ENCODE measurements around the gene CTDSPL.
A peak's percentile ranks its signal among the peaks of the same experiment; 100 is the strongest.

The CTDSPL gene

GRCh38 chr3:37826933-37827332 lies 34.7 kb upstream of the CTDSPL start:
- no peak for TF ChIP-seq CTCF (IDR thresholded peaks at IDR 0.05; ENCODE audit: control insufficient read depth, extremely low read depth, insufficient read depth)
- DNase-seq (ENCODE audit: low read depth) = no peak
- H3K4me3 ChIP-seq (ENCODE audit: low read depth, low read length) = no peak overlapping the region

- TF ChIP-seq CTCF (IDR thresholded peaks at IDR 0.05; ENCODE audit: control insufficient read depth, extremely low read depth, insufficient read depth) = no peak
- no peak for DNase-seq (ENCODE audit: low read depth)
- H3K4me3 ChIP-seq (ENCODE audit: low read depth, low read length) = no peak overlapping the region
Observed at GRCh38 chr3:37832480-37832879, 29.2 kb upstream of the CTDSPL start.

GRCh38 chr3:37833302-37834186 lies 28.1 kb upstream of the CTDSPL start:
- H3K4me3 ChIP-seq (ENCODE audit: low read depth, low read length) = no peak overlapping the region
- no peak for DNase-seq (ENCODE audit: low read depth)
- TF ChIP-seq CTCF (IDR thresholded peaks at IDR 0.05; ENCODE audit: control insufficient read depth, extremely low read depth, insufficient read depth) = peak; percentile 28; the same call in 1 of the 2 replicates

GRCh38 chr3:37836589-37836988 lies 25.1 kb upstream of the CTDSPL start:
- no peak overlapping the region for H3K4me3 ChIP-seq (ENCODE audit: low read depth, low read length)
- TF ChIP-seq CTCF (IDR thresholded peaks at IDR 0.05; ENCODE audit: control insufficient read depth, extremely low read depth, insufficient read depth) = no peak
- no peak for DNase-seq (ENCODE audit: low read depth)

GRCh38 chr3:37847689-37848088 lies 14.0 kb upstream of the CTDSPL start:
- H3K4me3 ChIP-seq (ENCODE audit: low read depth, low read length) = no peak overlapping the region
- no peak for TF ChIP-seq CTCF (IDR thresholded peaks at IDR 0.05; ENCODE audit: control insufficient read depth, extremely low read depth, insufficient read depth)
- no peak for DNase-seq (ENCODE audit: low read depth)

GRCh38 chr3:37849146-37849923 lies 12.3 kb upstream of the CTDSPL start:
- no peak overlapping the region for H3K4me3 ChIP-seq (ENCODE audit: low read depth, low read length)
- no peak for TF ChIP-seq CTCF (IDR thresholded peaks at IDR 0.05; ENCODE audit: control insufficient read depth, extremely low read depth, insufficient read depth)
- no peak for DNase-seq (ENCODE audit: low read depth)

All from LNCaP clone FGC (cell line).